Stimulated activated CD8-positive, alpha-beta memory T cell treated with anti-CD3 and anti-CD28 coated beads, Interleukin-4, amount 100 ng/mL, for 4 hours (primary cell): Measurements from ENCODE around the gene PTGDS.
A peak's percentile ranks its signal among the peaks of the same experiment; 100 is the strongest.

ENCODE experiments used
- DNase-seq, 2 donors: peaks; one replicate each; pipeline ENCODE4 v3.0.0-alpha.2; 2020; ENCODE audit warnings: low read depth in 2 of 2, low spot score in 1 of 2

The PTGDS gene

DNA sequence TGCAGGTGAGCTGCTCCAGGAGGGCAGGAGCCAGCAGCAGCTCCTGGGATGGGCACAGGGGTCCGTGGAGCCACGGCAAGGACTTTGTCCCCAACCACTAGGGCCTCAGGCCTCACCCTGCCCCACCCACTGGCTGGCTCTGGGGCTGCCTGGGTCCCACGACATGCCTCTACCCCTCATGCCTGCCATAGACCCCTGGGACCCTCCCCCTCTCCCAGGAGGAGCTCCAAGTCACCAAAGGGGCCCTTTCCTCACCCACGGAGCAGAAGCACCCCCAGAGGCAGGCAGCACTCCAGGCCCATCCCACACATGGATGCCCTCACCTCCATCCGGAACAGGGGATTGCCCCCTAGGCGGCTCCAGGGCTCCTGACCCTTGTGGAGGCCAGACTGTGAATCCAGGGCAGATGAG, 44.3 kb downstream of the PTGDS start:
- no peak for DNase-seq

DNA sequence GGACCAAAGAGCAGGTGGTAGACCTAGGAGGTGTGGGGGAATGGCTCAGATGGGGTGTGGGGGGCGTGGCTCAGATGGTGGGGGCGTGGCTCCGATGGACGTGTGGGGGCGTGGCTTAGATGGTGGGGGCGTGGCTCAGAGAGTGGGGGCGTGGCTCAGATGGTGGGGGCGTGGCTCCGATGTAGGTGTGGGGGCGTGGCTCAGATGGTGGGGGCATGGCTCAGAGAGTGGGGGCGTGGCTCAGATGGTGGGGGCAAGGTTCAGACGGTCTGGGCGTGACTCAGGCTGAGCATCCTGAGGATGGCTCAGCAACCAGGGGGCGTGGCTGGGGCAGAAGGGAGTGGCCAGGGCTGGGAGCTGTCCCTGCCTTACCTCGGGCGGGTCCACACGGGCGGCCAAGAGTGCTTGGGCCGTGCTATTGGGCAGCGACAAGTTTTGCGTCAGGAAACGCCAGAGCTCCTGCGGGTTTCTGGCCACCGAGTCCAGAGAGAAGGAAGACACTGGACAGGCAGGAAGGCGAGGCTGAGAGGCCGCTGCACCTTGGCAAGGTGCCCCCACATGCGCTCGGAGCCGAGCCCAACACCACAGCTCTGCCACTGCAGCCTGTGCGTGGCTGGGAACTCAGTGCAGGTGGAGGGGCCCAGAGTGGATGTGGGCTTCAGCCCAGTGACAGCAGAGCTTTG, 44.8 kb downstream of the PTGDS start:
- DNase-seq: peak in 1 of 2 donors; percentile 43

DNA sequence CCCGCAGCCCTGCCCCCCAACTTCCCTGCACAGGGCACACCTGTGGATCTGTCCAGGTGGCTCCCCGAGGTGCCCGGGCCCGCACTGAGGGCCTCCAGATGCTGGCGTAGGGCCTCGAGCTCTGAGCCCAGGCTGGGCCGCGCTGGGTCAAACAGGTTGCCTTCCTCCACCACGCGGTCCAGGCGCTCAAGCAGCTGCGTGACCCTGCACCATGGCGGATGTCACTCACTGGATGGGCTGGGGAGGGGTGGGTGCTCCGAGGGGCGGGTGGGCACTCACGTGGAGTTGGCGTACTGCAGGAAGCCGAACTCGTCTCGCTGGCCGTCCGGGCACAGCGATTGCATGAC, 45.3 kb downstream of the PTGDS start:
- DNase-seq: no peak

DNA sequence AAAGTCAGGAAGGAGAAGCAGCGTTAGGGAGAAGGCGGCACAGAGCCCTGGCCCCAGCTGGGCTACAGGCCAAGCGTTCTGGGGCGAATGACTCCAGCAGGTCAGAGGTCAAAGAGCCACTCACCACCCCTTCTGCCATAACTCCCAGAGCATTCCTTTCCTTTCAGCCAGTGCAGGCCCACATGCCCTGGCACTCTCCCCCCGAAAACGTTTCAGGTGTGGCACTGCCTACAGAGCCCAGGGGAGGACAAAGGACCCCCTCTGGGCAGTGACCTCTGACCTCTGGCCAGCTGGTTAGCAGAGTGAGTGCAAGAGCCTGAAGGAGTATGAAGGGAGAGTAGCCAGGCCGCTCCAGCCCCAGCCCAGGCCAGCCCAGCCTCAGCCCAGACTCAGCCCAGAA, 45.9 kb downstream of the PTGDS start:
- no peak for DNase-seq

DNA sequence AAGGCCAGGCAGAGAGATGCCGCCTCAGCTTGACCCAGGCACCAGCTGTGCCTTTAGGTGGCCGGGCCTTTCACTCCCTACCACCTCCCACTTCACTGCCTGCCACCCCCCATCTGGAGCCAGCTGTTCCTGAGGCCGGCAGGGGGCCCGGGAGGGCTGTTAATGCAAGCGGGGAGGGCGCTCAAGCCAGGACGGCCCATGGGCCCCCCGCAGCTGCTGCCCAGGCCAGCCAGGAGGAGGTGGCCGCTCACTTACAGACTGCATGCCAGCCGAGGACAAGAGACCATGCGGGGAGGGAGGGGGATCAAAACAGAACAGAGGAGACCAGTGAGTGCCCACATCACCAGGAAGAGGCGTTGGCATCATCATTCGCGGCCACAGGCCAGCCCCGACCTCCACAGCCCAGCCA, 46.3 kb downstream of the PTGDS start:
- DNase-seq: no peak

DNA sequence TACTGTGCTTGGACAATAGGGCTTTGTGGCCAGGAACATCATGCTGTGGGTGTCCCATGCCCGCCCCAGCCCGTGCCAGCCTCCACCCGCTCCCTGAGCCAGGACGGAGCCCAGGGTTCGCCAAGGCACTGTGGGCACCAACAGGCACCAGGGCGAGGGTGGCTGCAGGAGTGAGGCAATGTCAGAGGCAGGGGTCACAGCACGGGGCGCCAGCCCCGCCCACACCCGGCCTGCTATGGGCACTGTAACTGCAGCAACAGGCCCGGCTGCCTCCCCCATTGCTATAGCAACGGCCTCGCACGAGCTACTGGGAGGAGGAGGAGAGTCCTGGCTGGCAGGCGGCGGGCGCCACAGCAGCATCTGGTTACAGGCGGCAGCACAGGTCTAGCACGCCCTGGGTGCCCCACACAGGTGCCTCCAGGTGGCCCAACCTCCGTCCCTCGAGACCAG, 48.2 kb downstream of the PTGDS start:
- DNase-seq: no peak

DNA sequence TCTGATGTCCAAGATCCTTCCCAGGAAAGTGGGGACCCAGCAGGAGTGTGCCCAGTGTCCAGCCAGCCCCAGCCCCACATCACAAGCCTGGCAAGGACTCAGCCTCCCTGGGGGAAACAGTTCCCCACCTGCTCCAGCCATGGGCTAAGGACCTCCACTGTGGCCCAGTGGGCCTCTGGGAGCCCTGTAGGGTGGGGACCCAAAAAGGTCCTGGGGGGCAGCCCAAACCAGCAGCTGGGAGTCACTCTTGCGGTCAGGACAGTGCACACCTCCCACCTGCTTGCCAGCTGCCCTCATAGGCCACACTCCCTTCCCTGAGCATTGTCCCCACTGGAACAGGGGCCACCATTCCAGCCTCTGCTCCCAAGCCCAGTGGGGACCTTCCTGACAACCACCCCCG, 49.1 kb downstream of the PTGDS start:
- DNase-seq: no peak

DNA sequence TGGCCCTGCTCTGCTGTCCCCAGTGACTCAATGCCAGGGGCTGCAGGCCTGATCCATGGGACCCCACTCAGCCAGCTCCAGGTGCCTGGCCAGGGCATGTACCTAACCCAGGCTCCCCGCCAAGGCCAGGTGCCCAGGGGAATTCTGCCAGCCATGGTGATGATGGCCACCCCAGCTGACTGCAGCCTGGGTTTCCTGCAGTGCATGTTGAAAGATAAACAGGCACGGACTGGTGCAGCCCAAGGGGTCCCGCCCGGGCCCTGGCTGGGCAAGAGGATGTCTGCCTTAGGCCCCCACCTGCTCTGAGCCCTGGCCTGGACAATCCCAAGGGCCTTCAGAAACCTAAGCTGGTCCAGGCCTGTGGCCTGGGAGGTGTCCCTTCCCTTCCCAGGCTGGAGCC, 49.5 kb downstream of the PTGDS start:
- DNase-seq: no peak

DNA sequence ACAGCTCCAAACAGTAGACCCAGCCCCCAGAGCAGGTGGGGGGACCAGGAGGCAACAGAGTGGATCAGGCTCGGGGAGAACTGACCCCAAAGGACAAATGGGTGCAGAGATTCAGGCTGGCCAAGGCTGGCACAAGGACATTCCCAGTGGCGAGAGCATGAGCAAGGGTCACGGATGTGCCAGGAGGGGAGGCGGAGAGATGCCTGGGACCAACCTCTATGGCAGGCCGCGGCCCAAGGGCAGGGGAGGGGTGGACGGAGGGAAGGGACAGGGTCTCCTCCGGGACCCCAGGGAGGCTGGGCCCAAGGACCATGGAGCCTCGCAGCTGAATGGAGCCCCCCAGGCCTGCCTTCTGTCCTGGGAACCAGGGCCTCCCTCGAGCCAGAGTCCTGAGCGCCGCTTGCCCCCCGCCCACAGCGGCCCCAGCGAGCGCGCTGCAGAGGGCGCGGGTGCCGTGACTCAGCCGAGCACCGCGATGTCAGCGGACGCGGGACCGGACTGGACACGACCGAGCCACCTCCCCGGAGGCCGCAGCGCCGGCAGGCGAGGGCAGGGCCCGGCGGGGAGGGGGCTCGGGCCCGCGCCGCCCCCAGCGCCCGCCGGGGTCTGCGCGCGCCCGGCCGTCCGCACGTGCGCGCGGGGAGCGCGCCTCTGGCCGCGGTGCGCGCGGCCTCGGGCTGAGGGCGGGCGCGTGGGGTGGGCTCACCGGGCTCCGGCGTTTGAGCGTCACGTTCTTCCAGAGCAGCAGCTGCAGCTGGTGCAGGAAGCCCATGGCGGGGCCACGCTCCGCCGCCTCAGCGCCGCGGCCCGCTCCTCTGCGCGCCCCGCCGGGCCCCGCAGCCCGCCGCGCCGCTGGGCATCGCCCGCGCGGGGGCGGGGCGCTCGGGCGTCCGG, 50.3 kb downstream of the PTGDS start, which contains the start of gene ABCA2:
ABCA2 (minus strand) TSS at position 869 of the 894 bp plus-strand sequence; CDS start at position 772, 97 bp downstream.
- no peak for DNase-seq

DNA sequence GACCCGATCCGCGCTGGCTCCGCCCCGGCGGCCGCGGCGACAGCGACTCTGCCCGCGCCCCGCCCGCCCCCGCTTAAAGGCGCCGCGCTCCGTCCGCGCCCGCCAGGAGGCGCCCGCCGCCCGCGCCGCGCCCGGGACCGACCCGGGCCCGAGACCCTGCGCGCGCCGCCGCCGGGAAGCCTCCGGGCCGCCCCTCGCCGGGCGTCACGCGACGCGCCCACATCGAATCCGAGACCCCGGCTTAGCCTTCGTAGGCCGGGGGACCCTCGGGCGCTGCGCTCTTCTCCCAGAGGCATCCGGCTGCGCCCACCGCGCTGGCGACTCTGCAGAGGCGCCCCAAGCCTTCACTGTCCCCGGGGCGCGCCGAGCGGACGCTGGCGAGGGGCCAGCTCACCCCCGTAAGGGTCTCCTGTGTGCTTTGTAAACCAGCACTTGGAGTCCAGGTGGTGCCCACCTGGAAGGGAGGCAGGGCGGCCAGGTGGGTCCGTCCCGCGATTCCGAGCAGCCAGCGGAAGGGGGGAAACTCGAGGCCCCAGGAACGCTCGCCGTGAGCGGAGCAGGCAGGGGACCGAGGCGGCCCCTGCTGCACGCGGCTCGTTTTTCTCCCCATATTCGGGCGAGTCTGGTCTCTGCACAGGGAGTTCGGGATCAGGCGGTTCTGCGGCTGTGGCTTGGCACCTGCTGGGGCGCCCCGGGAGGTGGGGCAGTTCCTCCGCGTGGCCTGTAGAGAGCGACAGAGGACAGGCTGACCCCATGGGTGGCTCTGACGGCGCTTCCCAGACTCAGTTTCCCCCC, 51.2 kb downstream of the PTGDS start:
- DNase-seq: no peak

DNA sequence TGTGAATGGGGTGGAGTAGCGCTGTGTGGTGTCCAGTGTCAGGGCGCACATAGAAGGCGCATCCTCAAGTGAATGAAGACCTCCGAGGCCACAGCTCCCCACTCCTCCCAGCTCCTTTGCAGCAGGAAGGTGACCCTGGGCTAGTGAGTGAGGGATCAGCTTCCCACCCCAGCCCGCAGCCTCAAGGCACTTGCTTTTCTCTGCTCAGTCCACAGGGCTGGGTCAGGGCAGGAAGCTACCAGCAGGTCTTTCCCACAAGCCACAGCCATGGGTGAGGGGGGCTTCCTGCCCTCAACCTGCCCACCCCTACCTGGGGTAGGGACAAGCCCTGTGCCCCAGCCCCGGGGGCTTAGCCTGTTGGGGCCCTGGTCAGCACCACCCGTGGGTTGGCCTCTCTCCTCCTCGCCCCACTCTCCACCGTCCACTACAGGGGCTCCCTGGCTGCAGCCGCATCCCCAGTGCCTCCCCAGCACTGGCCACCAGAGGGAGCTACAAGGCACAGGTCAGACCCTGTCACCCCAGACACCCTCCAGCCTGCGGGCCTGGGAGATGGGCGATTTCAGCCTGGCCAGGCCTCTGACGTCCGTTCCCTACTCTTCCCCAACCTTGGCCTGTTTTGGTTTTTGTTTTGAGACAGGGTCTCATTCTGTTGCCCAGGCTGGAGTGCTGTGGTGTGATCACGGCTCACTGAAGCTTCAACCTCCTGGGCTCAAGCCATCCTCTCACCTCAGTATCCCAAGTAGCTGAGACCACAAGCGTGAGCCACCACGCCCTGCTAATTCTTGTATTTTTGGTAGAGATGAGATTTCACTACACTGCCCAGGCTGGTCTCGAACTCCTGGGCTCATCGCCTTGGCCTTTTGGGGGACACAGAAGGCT, 52.0 kb downstream of the PTGDS start:
- peak; percentile 40 to 52 for DNase-seq

DNA sequence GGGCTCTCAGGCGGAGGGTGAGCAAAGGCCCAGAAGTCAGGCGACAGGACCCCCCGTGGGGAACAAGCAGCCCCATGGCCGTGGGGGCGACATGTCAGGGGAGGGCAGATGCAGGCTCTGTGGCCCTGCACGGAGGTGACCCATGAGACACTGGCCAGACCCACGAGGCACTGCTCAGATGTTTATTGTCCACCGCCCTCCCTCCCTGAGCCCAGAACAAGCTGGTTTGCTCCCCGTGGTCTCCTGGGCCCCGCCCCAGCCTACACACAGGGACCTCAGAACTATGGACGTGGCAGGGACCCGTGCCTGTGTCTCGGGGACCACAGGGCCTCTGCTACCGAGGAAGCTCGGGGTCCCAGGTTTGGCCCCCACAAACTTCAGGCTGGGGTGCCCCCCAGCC, 52.7 kb downstream of the PTGDS start:
- no peak for DNase-seq

DNA sequence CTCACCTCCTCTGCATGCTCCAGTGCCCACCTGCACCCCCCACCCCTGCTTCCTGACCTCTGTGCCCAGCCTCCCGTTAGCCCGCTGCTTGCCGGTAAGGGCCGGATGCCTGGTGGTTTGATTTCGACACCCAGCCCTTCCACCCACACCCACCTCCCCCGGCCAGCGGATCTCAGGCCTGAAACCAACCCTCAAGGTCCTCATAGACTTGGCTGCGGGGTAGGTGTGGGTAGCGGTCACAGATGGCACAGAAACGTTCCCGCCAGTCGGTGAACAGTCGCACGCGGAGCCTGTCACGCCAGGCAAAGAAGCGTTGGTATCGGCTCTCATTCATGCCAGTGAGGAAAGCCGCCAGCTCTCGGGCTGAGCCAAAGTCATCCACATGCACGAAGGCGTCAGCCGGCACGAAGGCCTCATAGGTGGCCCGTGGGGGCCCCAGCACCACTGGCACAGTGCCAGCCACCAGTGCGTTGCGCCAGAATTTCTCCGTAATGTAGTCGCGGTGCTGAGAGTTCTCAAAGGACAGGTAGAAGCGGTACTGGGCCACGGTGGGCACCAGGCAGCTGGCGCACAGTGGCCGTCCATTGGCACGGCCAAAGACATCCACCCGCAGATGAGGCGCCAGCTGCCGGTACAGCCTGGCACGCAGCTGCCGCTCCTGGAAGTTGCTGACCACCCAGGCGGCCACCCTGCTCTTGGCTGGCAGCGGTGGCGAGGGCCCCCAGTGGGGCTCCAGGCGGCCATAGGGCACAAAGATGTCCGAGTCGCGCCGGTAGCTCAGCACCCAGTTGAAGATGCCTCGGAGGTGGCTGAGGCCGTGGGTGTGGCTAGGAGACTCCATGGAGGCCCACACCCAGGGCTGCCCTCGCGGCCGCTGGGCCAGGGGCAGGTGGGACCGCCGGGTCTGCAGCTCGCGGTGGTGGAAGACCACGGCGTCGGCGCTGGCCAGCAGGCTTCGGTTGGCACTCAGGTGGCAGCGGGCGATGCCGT, 53.5 kb downstream of the PTGDS start:
- no peak for DNase-seq
